ENCODE measurements around the gene RIN1.

DNA sequence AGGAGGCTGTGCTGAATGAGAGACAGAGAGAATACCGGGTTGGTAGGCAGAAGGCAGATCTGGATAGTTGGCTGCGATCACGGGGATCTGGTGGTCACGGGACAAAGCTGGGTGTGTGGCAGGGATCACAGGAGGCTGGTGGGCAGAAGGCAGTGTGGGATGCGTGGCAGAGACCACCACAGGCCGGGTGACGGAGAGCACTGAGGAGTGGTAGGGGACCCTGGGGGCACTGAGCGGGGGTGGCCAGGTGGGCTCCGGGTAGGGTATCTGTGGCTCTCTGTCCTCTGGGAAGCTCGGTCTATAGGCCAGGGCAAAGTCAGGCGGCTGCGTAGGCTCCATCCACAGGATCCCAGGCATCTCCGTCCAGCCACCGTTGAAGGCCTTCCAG lies 20.7 kb downstream of the RIN1 start:
- TF ChIP-seq TCF7 (IDR thresholded peaks at IDR 0.05; ENCODE audit: low read depth) (no peak), ZKSCAN5 (CRISPR knock-in tag; IDR thresholded peaks at IDR 0.05) (no peak), ADNP (CRISPR knock-in tag; IDR thresholded peaks at IDR 0.05) (no peak), FOXJ3 (CRISPR knock-in tag; IDR thresholded peaks at IDR 0.05; ENCODE audit: borderline replicate concordance) (no peak), NFYB (CRISPR knock-in tag; IDR thresholded peaks at IDR 0.05) (no peak), EP300 (IDR thresholded peaks at IDR 0.05; ENCODE audit: low read depth in 2 of 2, low read length in 2 of 2) (no peak), EP300 (CRISPR knock-in tag; IDR thresholded peaks at IDR 0.05; ENCODE audit: borderline replicate concordance) (no peak), FOSL1 (CRISPR knock-in tag; IDR thresholded peaks at IDR 0.05; ENCODE audit: borderline replicate concordance) (no peak), ZNF496 (CRISPR knock-in tag; IDR thresholded peaks at IDR 0.05; ENCODE audit: insufficient replicate concordance) (no peak), HNRNPUL1 (IDR thresholded peaks at IDR 0.05; ENCODE audit: low read depth, low read length) (no peak)
- TF ChIP-seq, protein P1, sequence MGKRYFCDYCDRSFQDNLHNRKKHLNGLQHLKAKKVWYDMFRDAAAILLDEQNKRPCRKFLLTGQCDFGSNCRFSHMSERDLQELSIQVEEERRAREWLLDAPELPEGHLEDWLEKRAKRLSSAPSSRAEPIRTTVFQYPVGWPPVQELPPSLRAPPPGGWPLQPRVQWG (CRISPR knock-in tag; IDR thresholded peaks at IDR 0.05; ENCODE audit: borderline replicate concordance, low read depth) = no peak
- TF ChIP-seq, protein P2, sequence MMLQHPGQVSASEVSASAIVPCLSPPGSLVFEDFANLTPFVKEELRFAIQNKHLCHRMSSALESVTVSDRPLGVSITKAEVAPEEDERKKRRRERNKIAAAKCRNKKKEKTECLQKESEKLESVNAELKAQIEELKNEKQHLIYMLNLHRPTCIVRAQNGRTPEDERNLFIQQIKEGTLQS (CRISPR knock-in tag; IDR thresholded peaks at IDR 0.05) = no peak
- TF ChIP-seq, protein P3, sequence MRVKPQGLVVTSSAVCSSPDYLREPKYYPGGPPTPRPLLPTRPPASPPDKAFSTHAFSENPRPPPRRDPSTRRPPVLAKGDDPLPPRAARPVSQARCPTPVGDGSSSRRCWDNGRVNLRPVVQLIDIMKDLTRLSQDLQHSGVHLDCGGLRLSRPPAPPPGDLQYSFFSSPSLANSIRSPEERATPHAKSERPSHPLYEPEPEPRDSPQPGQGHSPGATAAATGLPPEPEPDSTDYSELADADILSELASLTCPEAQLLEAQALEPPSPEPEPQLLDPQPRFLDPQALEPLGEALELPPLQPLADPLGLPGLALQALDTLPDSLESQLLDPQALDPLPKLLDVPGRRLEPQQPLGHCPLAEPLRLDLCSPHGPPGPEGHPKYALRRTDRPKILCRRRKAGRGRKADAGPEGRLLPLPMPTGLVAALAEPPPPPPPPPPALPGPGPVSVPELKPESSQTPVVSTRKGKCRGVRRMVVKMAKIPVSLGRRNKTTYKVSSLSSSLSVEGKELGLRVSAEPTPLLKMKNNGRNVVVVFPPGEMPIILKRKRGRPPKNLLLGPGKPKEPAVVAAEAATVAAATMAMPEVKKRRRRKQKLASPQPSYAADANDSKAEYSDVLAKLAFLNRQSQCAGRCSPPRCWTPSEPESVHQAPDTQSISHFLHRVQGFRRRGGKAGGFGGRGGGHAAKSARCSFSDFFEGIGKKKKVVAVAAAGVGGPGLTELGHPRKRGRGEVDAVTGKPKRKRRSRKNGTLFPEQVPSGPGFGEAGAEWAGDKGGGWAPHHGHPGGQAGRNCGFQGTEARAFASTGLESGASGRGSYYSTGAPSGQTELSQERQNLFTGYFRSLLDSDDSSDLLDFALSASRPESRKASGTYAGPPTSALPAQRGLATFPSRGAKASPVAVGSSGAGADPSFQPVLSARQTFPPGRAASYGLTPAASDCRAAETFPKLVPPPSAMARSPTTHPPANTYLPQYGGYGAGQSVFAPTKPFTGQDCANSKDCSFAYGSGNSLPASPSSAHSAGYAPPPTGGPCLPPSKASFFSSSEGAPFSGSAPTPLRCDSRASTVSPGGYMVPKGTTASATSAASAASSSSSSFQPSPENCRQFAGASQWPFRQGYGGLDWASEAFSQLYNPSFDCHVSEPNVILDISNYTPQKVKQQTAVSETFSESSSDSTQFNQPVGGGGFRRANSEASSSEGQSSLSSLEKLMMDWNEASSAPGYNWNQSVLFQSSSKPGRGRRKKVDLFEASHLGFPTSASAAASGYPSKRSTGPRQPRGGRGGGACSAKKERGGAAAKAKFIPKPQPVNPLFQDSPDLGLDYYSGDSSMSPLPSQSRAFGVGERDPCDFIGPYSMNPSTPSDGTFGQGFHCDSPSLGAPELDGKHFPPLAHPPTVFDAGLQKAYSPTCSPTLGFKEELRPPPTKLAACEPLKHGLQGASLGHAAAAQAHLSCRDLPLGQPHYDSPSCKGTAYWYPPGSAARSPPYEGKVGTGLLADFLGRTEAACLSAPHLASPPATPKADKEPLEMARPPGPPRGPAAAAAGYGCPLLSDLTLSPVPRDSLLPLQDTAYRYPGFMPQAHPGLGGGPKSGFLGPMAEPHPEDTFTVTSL (CRISPR knock-in tag; IDR thresholded peaks at IDR 0.05; ENCODE audit: borderline replicate concordance) = no peak
- TF ChIP-seq, protein P4, sequence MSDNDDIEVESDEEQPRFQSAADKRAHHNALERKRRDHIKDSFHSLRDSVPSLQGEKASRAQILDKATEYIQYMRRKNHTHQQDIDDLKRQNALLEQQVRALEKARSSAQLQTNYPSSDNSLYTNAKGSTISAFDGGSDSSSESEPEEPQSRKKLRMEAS (IDR thresholded peaks at IDR 0.05) = no peak
- TF ChIP-seq, protein P5, sequence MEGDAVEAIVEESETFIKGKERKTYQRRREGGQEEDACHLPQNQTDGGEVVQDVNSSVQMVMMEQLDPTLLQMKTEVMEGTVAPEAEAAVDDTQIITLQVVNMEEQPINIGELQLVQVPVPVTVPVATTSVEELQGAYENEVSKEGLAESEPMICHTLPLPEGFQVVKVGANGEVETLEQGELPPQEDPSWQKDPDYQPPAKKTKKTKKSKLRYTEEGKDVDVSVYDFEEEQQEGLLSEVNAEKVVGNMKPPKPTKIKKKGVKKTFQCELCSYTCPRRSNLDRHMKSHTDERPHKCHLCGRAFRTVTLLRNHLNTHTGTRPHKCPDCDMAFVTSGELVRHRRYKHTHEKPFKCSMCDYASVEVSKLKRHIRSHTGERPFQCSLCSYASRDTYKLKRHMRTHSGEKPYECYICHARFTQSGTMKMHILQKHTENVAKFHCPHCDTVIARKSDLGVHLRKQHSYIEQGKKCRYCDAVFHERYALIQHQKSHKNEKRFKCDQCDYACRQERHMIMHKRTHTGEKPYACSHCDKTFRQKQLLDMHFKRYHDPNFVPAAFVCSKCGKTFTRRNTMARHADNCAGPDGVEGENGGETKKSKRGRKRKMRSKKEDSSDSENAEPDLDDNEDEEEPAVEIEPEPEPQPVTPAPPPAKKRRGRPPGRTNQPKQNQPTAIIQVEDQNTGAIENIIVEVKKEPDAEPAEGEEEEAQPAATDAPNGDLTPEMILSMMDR (CRISPR knock-in tag; IDR thresholded peaks at IDR 0.05) = no peak

All from HepG2 (cell line).